K562 (cell line): ENCODE measurements around the gene PRXL2B. TPM values are rescaled to one million over a fixed set of nuclear protein-coding genes. Genes with fewer than 3 reads are reported as not detected.

Experiments
- CAMTA2 ChIP-seq: fragments of 250-450 bp; sonication (Bioruptor Pico); conservative IDR thresholded peaks from 2 replicates; pipeline ENCODE4 v1.5.1; 2022
- HNRNPL ChIP-seq: fragments of 200-400 bp; formaldehyde crosslinking; IDR thresholded peaks from 2 replicates; pipeline ENCODE4 v1.6.1; 2017; ENCODE audit warnings: low read depth, mild to moderate bottlenecking, low read length
- HOMEZ ChIP-seq: fragments of 250-450 bp; sonication (Bioruptor Pico); IDR thresholded peaks from 2 replicates; pipeline ENCODE4 v1.4.0; 2020; ENCODE audit warnings: mild to moderate bottlenecking, moderate library complexity
- KDM4B ChIP-seq, 2 experiments: fragments of 450-650 bp in 1 of 2; sonication (generic) in 1 of 2; IDR thresholded peaks; 2 replicates each; pipeline ENCODE4 v1.6.1; 2016 to 2017; ENCODE audit warnings: borderline replicate concordance in 2 of 2, antibody characterized with exemption in 1 of 2, low read depth in 1 of 2, mild to moderate bottlenecking in 1 of 2
- MTA1 ChIP-seq: fragments of 450-650 bp; IDR thresholded peaks from 2 replicates; pipeline ENCODE4 v1.6.1; 2017; ENCODE audit warnings: borderline replicate concordance
- NCOA1 ChIP-seq: fragments of 450-650 bp; IDR thresholded peaks from 2 replicates; pipeline ENCODE4 v1.6.1; 2016; ENCODE audit warnings: low read depth
- NRF1 ChIP-seq, 2 experiments: fragments of 450-650 bp; IDR thresholded peaks in 1 of 2; conservative IDR thresholded peaks in 1 of 2; 2 replicates each; pipeline ENCODE4 v1.6.1; 2014; ENCODE audit warnings: mild to moderate bottlenecking in 2 of 2
- RBM14 ChIP-seq: fragments of 200-400 bp; formaldehyde crosslinking; IDR thresholded peaks from 2 replicates; pipeline ENCODE4 v1.6.1; 2018; ENCODE audit warnings: low read depth, mild to moderate bottlenecking, low read length, moderate library complexity, borderline replicate concordance; ENCODE audit not compliant: insufficient read depth
- RFX5 ChIP-seq: IDR thresholded peaks from 2 replicates; pipeline ENCODE4 v1.6.1; 2011; ENCODE audit warnings: low read depth, mild to moderate bottlenecking, improper control_type of control experiment, low read length
- SMAD4 ChIP-seq: fragments of 250-450 bp; sonication (Bioruptor Pico); conservative IDR thresholded peaks from 2 replicates; pipeline ENCODE4 v1.8.0; 2021; ENCODE audit warnings: inconsistent platforms, mild to moderate bottlenecking, moderate library complexity
- SMARCC2 ChIP-seq: fragments of 450-650 bp; IDR thresholded peaks from 2 replicates; pipeline ENCODE4 v1.6.1; 2017; ENCODE audit warnings: antibody characterized with exemption, moderate library complexity, mild to moderate bottlenecking, low read depth
- SUPT5H ChIP-seq: fragments of 450-650 bp; IDR thresholded peaks from 2 replicates; pipeline ENCODE4 v1.6.1; 2016
- TOE1 ChIP-seq, 2 experiments: fragments of 450-650 bp in 1 of 2; sonication (generic) in 1 of 2; formaldehyde crosslinking in 1 of 2; IDR thresholded peaks; 2 replicates each; pipeline versions ENCODE4 v1.7.1 to v1.8.0; 2016 to 2022; ENCODE audit warnings: borderline replicate concordance in 2 of 2, mild to moderate bottlenecking in 2 of 2, antibody characterized with exemption in 1 of 2, inconsistent platforms in 1 of 2, low read depth in 1 of 2, missing genetic modification reagents in 1 of 2, moderate library complexity in 1 of 2
- ZNF212 ChIP-seq: fragments of 450-650 bp; formaldehyde crosslinking; IDR thresholded peaks from 2 replicates; pipeline ENCODE4 v1.4.0; 2020; ENCODE audit warnings: mild to moderate bottlenecking
- ZNF449 ChIP-seq: fragments of 250-450 bp; sonication (Bioruptor Pico); IDR thresholded peaks from 2 replicates; pipeline ENCODE4 v1.8.0; 2022; ENCODE audit warnings: moderate library complexity, mild to moderate bottlenecking, inconsistent platforms
- ZNF583 ChIP-seq: fragments of 250-450 bp; sonication (Bioruptor Pico); IDR thresholded peaks from 2 replicates; pipeline ENCODE4 v1.4.0; 2020
- polyA plus RNA-seq, 8 experiments: library from polyadenylated mRNA; depleted of rRNA in 4 of 8; stranded (reverse) in 5 of 8; unstranded in 3 of 8; fragments of >200 nt; fragmentation: Nextera tagmentation in 2 of 8; fragmentation: Illumina TruSeq in 1 of 8; extraction: Ambion mirVana in 2 of 8; extraction: Trizol in 1 of 8; gene quantifications; 2 replicates each; pipeline versions ENCODE4 v1.2.1 to v1.2.3, GENCODE V29; 2011 to 2014; ENCODE audit warnings: inconsistent platforms in 1 of 8, missing spikeins in 1 of 8
- total RNA-seq, 7 experiments: library from RNA; depleted of rRNA in 6 of 7; stranded (reverse); fragments of >200 nt in 6 of 7; fragmentation: Illumina TruSeq in 2 of 7; extraction: Trizol in 2 of 7; gene quantifications; 2 replicates each; pipeline versions ENCODE4 v1.2.1 to v1.2.3, GENCODE V29; 2011 to 2021; ENCODE audit warnings: low replicate concordance in 1 of 7
- TF ChIP-seq, protein P1 (sequence below), 2 experiments: fragments of 150-350 bp in 1 of 2; IDR thresholded peaks; 2 replicates each; pipeline ENCODE4 v1.6.1; 2012 to 2016; ENCODE audit warnings: low read depth in 2 of 2, low read length in 2 of 2, mild to moderate bottlenecking in 1 of 2, moderate library complexity in 1 of 2

Gene PRXL2B
- total and polyA plus RNA-seq, 9 of the 15 experiments (the other 6 are each of a cell fraction or from before 2014, with no cell fraction given) = 0.99 to 25.3 (median 11.8) TPM

DNA sequence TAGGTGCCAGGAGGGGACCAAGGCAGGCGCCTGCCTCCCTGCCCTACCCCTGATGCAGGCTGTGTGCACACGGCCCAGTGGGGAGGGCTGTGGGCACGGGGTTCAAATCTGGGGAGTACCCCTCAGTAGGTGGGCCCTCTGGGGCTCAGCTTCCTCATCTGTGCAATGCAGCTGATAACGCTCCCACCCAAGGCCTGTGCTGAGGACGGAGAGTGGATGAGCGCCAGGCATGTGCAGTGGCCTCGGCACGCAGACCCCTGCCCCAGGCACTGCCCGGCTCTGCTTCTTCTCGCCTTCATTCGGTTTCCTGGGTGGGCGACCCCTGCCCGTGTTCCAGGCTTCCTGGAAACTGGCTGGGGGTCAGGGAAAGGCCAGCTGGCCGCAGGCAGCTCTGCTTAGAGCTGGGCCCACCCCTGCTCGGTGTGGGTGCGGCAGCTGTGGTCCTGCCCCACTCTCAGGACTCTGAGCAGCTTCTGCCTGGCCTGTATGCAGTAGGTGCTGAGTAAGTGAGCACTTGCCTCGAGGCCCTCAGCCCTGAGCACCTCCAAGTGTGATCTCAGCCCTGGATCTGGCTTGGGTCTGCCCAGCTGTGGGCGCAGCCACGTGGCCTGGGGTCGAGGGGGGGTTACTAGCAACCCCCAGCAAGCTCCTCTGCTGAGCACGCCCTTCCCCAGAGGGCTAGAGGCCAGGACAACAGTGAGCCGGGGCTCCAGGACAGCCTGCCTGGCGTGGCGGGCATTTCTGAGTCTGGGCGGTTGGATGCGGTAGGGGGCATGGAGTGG is 42.3 kb upstream of the PRXL2B start (continued):
- TF ChIP-seq, protein P1, sequence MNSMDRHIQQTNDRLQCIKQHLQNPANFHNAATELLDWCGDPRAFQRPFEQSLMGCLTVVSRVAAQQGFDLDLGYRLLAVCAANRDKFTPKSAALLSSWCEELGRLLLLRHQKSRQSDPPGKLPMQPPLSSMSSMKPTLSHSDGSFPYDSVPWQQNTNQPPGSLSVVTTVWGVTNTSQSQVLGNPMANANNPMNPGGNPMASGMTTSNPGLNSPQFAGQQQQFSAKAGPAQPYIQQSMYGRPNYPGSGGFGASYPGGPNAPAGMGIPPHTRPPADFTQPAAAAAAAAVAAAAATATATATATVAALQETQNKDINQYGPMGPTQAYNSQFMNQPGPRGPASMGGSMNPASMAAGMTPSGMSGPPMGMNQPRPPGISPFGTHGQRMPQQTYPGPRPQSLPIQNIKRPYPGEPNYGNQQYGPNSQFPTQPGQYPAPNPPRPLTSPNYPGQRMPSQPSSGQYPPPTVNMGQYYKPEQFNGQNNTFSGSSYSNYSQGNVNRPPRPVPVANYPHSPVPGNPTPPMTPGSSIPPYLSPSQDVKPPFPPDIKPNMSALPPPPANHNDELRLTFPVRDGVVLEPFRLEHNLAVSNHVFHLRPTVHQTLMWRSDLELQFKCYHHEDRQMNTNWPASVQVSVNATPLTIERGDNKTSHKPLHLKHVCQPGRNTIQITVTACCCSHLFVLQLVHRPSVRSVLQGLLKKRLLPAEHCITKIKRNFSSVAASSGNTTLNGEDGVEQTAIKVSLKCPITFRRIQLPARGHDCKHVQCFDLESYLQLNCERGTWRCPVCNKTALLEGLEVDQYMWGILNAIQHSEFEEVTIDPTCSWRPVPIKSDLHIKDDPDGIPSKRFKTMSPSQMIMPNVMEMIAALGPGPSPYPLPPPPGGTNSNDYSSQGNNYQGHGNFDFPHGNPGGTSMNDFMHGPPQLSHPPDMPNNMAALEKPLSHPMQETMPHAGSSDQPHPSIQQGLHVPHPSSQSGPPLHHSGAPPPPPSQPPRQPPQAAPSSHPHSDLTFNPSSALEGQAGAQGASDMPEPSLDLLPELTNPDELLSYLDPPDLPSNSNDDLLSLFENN (IDR thresholded peaks at IDR 0.05; ENCODE audit: low read depth in 2 of 2, low read length in 2 of 2) = no peak
- TF ChIP-seq RBM14 = no peak
- 0 out of 2 replicates have a peak, but pooled peaks have one; percentile 27 for TF ChIP-seq CAMTA2 (CRISPR knock-in tag)
- no peak for TF ChIP-seq HOMEZ (CRISPR knock-in tag)
- TF ChIP-seq ZNF449 (CRISPR knock-in tag) = no peak
- no peak for TF ChIP-seq TOE1 (IDR thresholded peaks at IDR 0.05; ENCODE audit: borderline replicate concordance)
- TF ChIP-seq TOE1 (CRISPR knock-in tag; IDR thresholded peaks at IDR 0.05; ENCODE audit: borderline replicate concordance, low read depth) = no peak
- TF ChIP-seq HNRNPL = no peak
- no peak for TF ChIP-seq NCOA1
- TF ChIP-seq ZNF212 (CRISPR knock-in tag) = no peak
- no peak; a peak in 1 of 4 replicates for TF ChIP-seq KDM4B (IDR thresholded peaks at IDR 0.05; ENCODE audit: borderline replicate concordance in 2 of 2, low read depth in 1 of 2)
- 0 out of 2 replicates have a peak, but pooled peaks have one; percentile 14 for TF ChIP-seq MTA1
- TF ChIP-seq NRF1 (conservative IDR thresholded peaks at IDR 0.05 in 1 of 2, IDR thresholded peaks at IDR 0.05 in 1 of 2) = peak; percentile 7 to 15; a peak in 2 of 4 replicates
- no peak for TF ChIP-seq RFX5
- TF ChIP-seq SMARCC2 = no peak
- TF ChIP-seq SMAD4 (CRISPR knock-in tag) = peak; percentile 63
- TF ChIP-seq ZNF583 (CRISPR knock-in tag) = peak; percentile 21
- TF ChIP-seq SUPT5H = no peak
